ENCODE measurements around the gene WFIKKN1. TPM values are rescaled to one million over a fixed set of nuclear protein-coding genes. Genes with fewer than 3 reads are reported as not detected.
A peak's percentile ranks its signal among the peaks of the same experiment; 100 is the strongest.

WFIKKN1 gene
- total RNA-seq, 1 experiment from 2014 or later, result 0.11 TPM

DNA sequence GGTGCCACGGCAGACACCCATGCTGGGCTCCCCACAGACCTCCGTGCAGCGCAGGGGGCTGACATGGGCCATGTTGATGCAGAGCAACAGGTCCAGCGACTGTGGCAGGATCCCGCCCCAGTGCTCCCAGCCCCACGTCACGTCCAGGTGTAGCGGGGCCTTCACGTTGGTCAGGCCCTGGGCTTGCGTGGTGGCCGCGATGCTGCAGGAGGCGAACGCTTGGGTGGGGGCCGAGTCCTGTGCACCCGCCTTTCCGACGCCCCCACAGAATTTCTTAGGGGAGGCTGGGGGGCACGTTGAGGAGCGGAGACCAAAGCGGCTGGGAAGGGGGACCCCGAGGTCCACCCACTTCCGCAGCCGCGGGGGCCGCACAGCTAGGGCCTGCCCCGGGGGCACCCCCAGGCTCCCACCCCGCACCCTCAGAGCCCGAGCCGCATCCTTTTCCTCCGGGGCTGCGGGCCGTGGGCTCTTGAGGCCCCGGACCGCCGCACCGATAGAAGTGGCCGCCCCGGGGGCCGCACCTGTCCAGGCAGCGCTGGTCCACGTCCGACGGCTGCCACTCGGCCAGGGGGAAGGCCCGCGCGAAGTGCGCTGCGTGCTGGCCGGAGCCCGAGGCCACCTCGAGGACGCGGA lies 4.9 kb downstream of the WFIKKN1 start:
- Histone ChIP-seq H4K20me1 (ENCODE audit: low read length) (no peaks in the 10 kb centered on the region), H2AFZ (ENCODE audit: low read length) (peak overlapping the region; percentile 66), H3K36me3 (ENCODE audit: low read depth, low read length) (no peaks in the 10 kb centered on the region), H3K79me2 (ENCODE audit: low read length) (peaks cover 12% of the 10 kb centered on the region), H3K9me2 (replicated peaks; ENCODE audit: low read length) (no peaks in the 10 kb centered on the region), H3K4me3 (ENCODE audit: low read length) (peak overlapping the region; percentile 90), H3K27ac (ENCODE audit: low read length) (no peak overlapping the region), H3F3A (ENCODE audit: low read length, unreplicated experiment) (no peaks in the 10 kb centered on the region), H3K4me2 (ENCODE audit: low read length) (peak overlapping the region; percentile 97), H3K4me1 (ENCODE audit: insufficient read depth, low read length) (peaks cover 3% of the 10 kb centered on the region; the same call in 1 of the 2 replicates), H3K9me3 (ENCODE audit: low read length) (no peaks in the 10 kb centered on the region), H3K9ac (ENCODE audit: low read length) (peak overlapping the region; percentile 83), H3K27me3 (ENCODE audit: low read length) (no peaks in the 10 kb centered on the region)
- ATAC-seq, result peak; percentile 16; the same call in 1 of the 2 replicates
- ChIA-PET POLR2A (ENCODE audit: unreplicated experiment) (interaction anchor here (1.0 kb wide), 1 partner anchor 60 kb away, joined by 4 read pairs; no protein-coding TSS in a partner anchor), CTCF (interaction anchor here (0.8 kb wide), 1 partner anchor 45 kb away, joined by 3 read pairs; the partner anchor contains the start of gene RAB40C)
- no peak for DNase-seq
- BruUV-seq (replicated peaks), result no TSS peak
- intact Hi-C loops (cut with micrococcal nuclease), result loop anchor here (5.0 kb wide), 1 partner anchor 48 kb away; no protein-coding TSS in a partner anchor
- TF ChIP-seq EZH2phosphoT487 (IDR thresholded peaks at IDR 0.05; ENCODE audit: borderline replicate concordance, low read length) (no peak), EZH2 (IDR thresholded peaks at IDR 0.05; ENCODE audit: low read length, unreplicated experiment) (no peak), CTCF (conservative IDR thresholded peaks at IDR 0.05; ENCODE audit: low read depth, low read length) (no peak)

- POLR2A ChIA-PET (ENCODE audit: unreplicated experiment), result interaction anchor here (1.0 kb wide), 1 partner anchor 59 kb away, joined by 4 read pairs; no protein-coding TSS in a partner anchor
- peak; percentile 88 for DNase-seq
- CTCF ChIA-PET, result interaction anchor here (0.5 to 0.8 kb wide), 2 partner anchors 46 to 109 kb away, joined by 3 read pairs; partner anchors contain the start of gene RAB40C
- H3K4me1 ChIP-seq (ENCODE audit: insufficient read depth, low read length), result peaks cover 3% of the 10 kb centered on the region; the same call in 1 of the 2 replicates
- BruUV-seq (replicated peaks), result TSS peak; percentile 91
- H3F3A ChIP-seq (ENCODE audit: low read length, unreplicated experiment), result no peaks in the 10 kb centered on the region
- H3K9me3 ChIP-seq (ENCODE audit: low read length), result no peaks in the 10 kb centered on the region
- intact Hi-C loops (cut with micrococcal nuclease), result loop anchor here (5.0 kb wide), 1 partner anchor 49 kb away; no protein-coding TSS in a partner anchor
- TF ChIP-seq EZH2phosphoT487 (IDR thresholded peaks at IDR 0.05; ENCODE audit: borderline replicate concordance, low read length) (no peak), EZH2 (IDR thresholded peaks at IDR 0.05; ENCODE audit: low read length, unreplicated experiment) (no peak), CTCF (conservative IDR thresholded peaks at IDR 0.05; ENCODE audit: low read depth, low read length) (no peak)
- H3K27me3 ChIP-seq (ENCODE audit: low read length), result no peaks in the 10 kb centered on the region
- ATAC-seq, result peak; percentile 88
- no peaks in the 10 kb centered on the region for H3K36me3 ChIP-seq (ENCODE audit: low read depth, low read length)
- peak within 1 kb of the TSS; percentile 54 for H3K27ac ChIP-seq (ENCODE audit: low read length)
- peak within 1 kb of the TSS; percentile 83 for H3K9ac ChIP-seq (ENCODE audit: low read length)
- peak within 1 kb of the TSS; percentile 90 for H3K4me3 ChIP-seq (ENCODE audit: low read length)
- peak within 1 kb of the TSS; percentile 97 for H3K4me2 ChIP-seq (ENCODE audit: low read length)
- peaks cover 12% of the 10 kb centered on the region for H3K79me2 ChIP-seq (ENCODE audit: low read length)
- H2AFZ ChIP-seq (ENCODE audit: low read length), result peak within 1 kb of the TSS; percentile 66
- H3K9me2 ChIP-seq (replicated peaks; ENCODE audit: low read length), result no peaks in the 10 kb centered on the region
- H4K20me1 ChIP-seq (ENCODE audit: low read length), result no peaks in the 10 kb centered on the region
These were observed 5.7 kb downstream of the WFIKKN1 start, which contains the start of gene METTL26 for GRCh38 chr16:636206-637080. METTL26 (minus strand) TSS chr16:636305; CDS start chr16:636290, 15 bp downstream.
